GM23248 (cell line): ENCODE results near the gene SLC9A5. TPM values are rescaled to one million over a fixed set of nuclear protein-coding genes. Genes with fewer than 3 reads are reported as not detected.

Experiments used
- DNase-seq: peaks from one replicate; pipeline ENCODE4 v3.0.0-alpha.2; 2015
- H2AFZ ChIP-seq: fragments of 200-600 bp; sonication (generic); 2 replicates; pipeline ENCODE4 v1.6.1; 2016; ENCODE audit warnings: antibody characterized with exemption
- H3F3A ChIP-seq: fragments of 200-600 bp; sonication (generic); 2 replicates; pipeline ENCODE4 v1.6.1; 2016; ENCODE audit warnings: mild to moderate bottlenecking, antibody characterized with exemption, mixed run types; ENCODE audit not compliant: insufficient read depth
- H3K27ac ChIP-seq: fragments of 200-600 bp; sonication (generic); 2 replicates; pipeline ENCODE4 v1.5.1; 2016; ENCODE audit warnings: mild to moderate bottlenecking
- H3K27me3 ChIP-seq: fragments of 200-600 bp; sonication (generic); replicated peaks from 2 replicates; pipeline ENCODE4 v1.6.1; 2016; ENCODE audit warnings: mild to moderate bottlenecking; ENCODE audit not compliant: insufficient read depth
- H3K36me3 ChIP-seq: fragments of 200-600 bp; sonication (generic); 2 replicates; pipeline ENCODE4 v1.6.1; 2016; ENCODE audit warnings: low read depth, mild to moderate bottlenecking
- H3K4me1 ChIP-seq: fragments of 200-600 bp; sonication (generic); 2 replicates; pipeline ENCODE4 v1.6.1; 2016; ENCODE audit warnings: mild to moderate bottlenecking; ENCODE audit not compliant: insufficient read depth
- H3K4me2 ChIP-seq: fragments of 200-600 bp; sonication (generic); one replicate; pipeline ENCODE4 v1.6.1; 2016; ENCODE audit warnings: mild to moderate bottlenecking; ENCODE audit not compliant: unreplicated experiment
- H3K4me3 ChIP-seq: fragments of 200-600 bp; sonication (generic); 2 replicates; pipeline ENCODE4 v1.5.1; 2016; ENCODE audit warnings: mild to moderate bottlenecking
- H3K79me2 ChIP-seq: fragments of 200-600 bp; sonication (generic); 2 replicates; pipeline ENCODE4 v1.6.1; 2016; ENCODE audit warnings: mild to moderate bottlenecking; ENCODE audit not compliant: insufficient read depth
- H3K9ac ChIP-seq: fragments of 200-600 bp; sonication (generic); 2 replicates; pipeline ENCODE4 v1.6.1; 2016; ENCODE audit warnings: mild to moderate bottlenecking
- H3K9me2 ChIP-seq: fragments of 200-600 bp; sonication (generic); 2 replicates; pipeline ENCODE4 v1.6.1; 2016; ENCODE audit warnings: mixed run types, mild to moderate bottlenecking, moderate library complexity; ENCODE audit not compliant: insufficient read depth
- H3K9me3 ChIP-seq: fragments of 200-600 bp; sonication (generic); one replicate; pipeline ENCODE4 v1.6.1; 2017; ENCODE audit warnings: low read depth
- H4K20me1 ChIP-seq: fragments of 200-600 bp; sonication (generic); 2 replicates; pipeline ENCODE4 v1.6.0; 2016; ENCODE audit not compliant: insufficient read depth
- EZH2 ChIP-seq: fragments of 200-600 bp; sonication (generic); IDR thresholded peaks from 2 replicates; pipeline ENCODE4 v1.6.1; 2018; ENCODE audit warnings: antibody characterized with exemption, mild to moderate bottlenecking; ENCODE audit not compliant: insufficient read depth, poor library complexity, severe bottlenecking
- EZH2phosphoT487 ChIP-seq: fragments of 200-600 bp; sonication (generic); IDR thresholded peaks from 2 replicates; pipeline ENCODE4 v1.6.1; 2018; ENCODE audit warnings: antibody characterized with exemption, moderate library complexity, mild to moderate bottlenecking, low read depth; ENCODE audit not compliant: insufficient read depth
- WGBS, 2 experiments: methylation state at CpG; one replicate each; pipeline ENCODE4 v1.1.6; 2015 to 2017; ENCODE audit warnings: low lambda C conversion rate in 2 of 2, low coverage in 1 of 2; ENCODE audit errors: missing lambda C conversion rate in 2 of 2; 5-methylcytosine and 5-hydroxymethylcytosine counted together
- in situ Hi-C: fragments of 300-500 bp; cut with MboI; formaldehyde crosslinking; loops from 2 replicates; pipeline ENCODE4 v1.15.0; 2020
- polyA plus RNA-seq: library from polyadenylated mRNA; unstranded; fragments of >200 nt; fragmentation: Nextera tagmentation; extraction: Ambion mirVana; gene quantifications from 2 replicates; pipeline ENCODE4 v1.2.1, GENCODE V29; 2016
- total RNA-seq: library from RNA; depleted of rRNA; stranded (reverse); fragments of >200 nt; shearing (Covaris generic); gene quantifications from 2 replicates; pipeline ENCODE4 v1.2.3, GENCODE V29; 2014

Gene SLC9A5
- total and polyA plus RNA-seq, 2 experiments from 2014 or later, result 2.2 to 2.5 TPM

GRCh38 chr16:67206129-67206837 is 42.5 kb upstream of the SLC9A5 start:
- no peak overlapping the region for H3K27ac ChIP-seq

DNA sequence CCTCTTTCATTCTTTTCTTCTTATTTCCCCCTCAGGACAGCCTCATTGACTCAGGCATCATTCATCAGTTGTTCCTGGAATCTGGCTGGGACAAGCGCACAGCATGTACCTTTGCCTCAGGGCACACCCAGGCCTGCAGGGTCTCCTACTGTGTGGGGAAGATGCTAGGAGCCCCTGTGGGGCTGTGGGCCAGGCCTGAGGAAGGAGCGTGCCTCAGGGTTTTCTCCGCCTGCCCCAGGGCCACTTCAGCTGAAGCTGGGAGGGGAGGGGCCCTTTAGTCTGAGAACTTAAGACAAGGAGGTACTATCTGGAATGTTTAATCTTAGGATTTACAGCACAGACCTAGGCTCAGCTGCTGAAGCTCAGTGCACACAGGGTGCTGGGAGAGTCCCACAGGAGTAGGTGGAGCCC is 41.9 kb upstream of the SLC9A5 start:
- Histone ChIP-seq H4K20me1 (no peaks in the 10 kb centered on the region), H3K36me3 (no peaks in the 10 kb centered on the region), H3K4me2 (no peak overlapping the region), H2AFZ (no peak overlapping the region), H3K9me2 (no peaks in the 10 kb centered on the region), H3K4me3 (no peak overlapping the region), H3F3A (no peaks in the 10 kb centered on the region), H3K79me2 (no peaks in the 10 kb centered on the region), H3K27ac (no peak overlapping the region), H3K9me3 (no peaks in the 10 kb centered on the region), H3K27me3 (no peaks in the 10 kb centered on the region), H3K4me1 (peaks cover 12% of the 10 kb centered on the region), H3K9ac (no peak overlapping the region)
- no peak for TF ChIP-seq EZH2phosphoT487
- no peak for TF ChIP-seq EZH2
- in situ Hi-C loops, result no loop called here
- DNase-seq, result no peak
- WGBS, 2 experiments, result 91 to 95% methylated on average over 3 of the region's 3 CpGs

More at GRCh38 chr16:67206129-67206837, 42.5 kb upstream of the SLC9A5 start:
- Histone ChIP-seq H3K9me2 (no peaks in the 10 kb centered on the region), H3K27me3 (no peaks in the 10 kb centered on the region), H3K79me2 (no peaks in the 10 kb centered on the region), H3K36me3 (no peaks in the 10 kb centered on the region), H4K20me1 (no peaks in the 10 kb centered on the region), H3K4me3 (no peak overlapping the region), H2AFZ (no peak overlapping the region), H3K9ac (no peak overlapping the region), H3K9me3 (no peaks in the 10 kb centered on the region), H3F3A (no peaks in the 10 kb centered on the region), H3K4me1 (peaks cover 12% of the 10 kb centered on the region), H3K4me2 (no peak overlapping the region)
- 93 to 95% methylated on average over 7 to 8 of the region's 8 CpGs for WGBS, 2 experiments
- in situ Hi-C loops, result no loop called here
- no peak for TF ChIP-seq EZH2
- TF ChIP-seq EZH2phosphoT487, result no peak
- no peak for DNase-seq

DNA sequence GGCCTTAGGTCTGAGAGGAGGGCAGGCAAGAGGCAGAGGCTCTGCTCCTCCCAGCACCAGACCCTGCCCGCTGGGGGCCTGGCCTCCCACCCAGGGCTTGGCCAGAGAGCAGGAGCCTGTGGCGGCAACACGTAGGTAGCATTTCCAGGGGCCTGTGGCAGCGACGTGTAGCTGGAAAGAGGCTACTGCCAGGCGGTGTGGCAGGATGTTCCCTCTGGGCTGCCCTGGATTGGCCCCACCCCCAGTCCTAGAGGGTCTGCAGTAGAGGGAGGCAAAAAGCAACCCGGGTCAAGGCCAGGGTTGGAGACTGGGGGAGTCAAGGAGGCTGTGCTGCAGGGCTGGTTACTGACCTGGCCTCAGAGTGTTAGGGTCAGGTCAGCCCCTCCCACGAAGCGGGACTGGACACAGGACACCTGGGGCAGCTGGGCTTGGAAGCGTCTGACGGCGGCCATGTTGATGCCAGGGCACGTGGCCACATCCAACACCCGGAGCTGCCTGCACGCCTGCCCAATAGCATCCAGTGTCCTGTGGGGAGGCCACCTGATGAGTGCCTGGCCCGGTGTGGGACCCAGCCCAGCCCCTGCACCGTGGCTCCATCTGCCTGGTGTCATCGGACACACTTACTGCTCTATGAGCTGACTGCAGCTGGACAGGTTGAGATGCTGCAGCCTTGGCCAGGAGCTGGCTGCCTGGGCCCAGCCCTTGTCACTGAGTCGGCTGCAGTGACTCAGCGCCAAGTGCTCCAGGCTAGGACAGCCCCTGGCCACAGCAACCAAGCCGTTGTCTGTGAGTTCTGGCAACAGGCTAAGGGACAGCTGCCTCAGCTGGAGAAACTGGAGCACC is 41.3 kb upstream of the SLC9A5 start:
- H3K79me2 ChIP-seq, result no peaks in the 10 kb centered on the region

DNA sequence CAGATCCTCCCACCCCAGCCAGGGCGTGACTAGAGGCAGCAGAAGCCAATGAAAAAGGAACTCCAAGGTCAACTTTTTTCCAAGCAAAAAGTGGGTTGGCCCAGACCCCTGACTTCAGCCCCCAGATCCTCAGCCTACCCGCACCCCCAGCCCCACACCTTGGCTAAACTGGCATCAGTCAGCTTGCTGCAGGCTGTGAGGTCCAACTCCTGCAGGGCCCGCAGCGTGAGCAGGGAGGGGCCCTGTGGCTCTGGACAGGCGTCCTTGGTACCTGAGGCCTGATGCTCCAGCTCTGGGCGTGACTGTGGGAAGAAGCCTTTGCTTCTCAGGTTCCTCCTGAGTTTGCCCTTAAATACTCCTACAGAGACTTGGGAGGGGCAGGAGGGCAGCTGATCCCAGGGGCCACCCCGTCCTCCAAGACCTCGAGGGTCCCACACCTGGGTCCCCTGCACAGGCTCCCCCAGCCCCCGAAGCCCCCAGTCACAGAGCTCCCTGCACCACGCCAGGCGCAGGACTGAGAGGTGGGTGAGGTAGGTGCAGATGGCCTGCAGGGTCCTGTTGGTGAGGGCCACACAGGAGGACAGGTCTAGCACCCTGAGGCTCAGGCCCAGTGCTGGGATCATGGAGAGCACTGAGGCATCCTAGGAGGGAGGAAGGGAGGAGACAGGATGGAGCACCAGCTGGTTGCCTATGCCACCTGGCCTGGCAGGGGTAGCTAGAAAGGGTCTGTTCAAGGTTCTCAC is 40.5 kb upstream of the SLC9A5 start:
- Histone ChIP-seq H3K4me1 (peaks cover 12% of the 10 kb centered on the region), H3K36me3 (no peaks in the 10 kb centered on the region), H3K27me3 (no peaks in the 10 kb centered on the region), H2AFZ (no peak overlapping the region), H3K27ac (no peak overlapping the region), H3K9ac (no peak overlapping the region), H3K4me2 (no peak overlapping the region), H3F3A (no peaks in the 10 kb centered on the region), H3K9me3 (no peaks in the 10 kb centered on the region), H4K20me1 (no peaks in the 10 kb centered on the region), H3K4me3 (no peak overlapping the region), H3K9me2 (no peaks in the 10 kb centered on the region), H3K79me2 (no peaks in the 10 kb centered on the region)
- in situ Hi-C loops, result no loop called here
- DNase-seq, result no peak
- TF ChIP-seq EZH2, result no peak
- TF ChIP-seq EZH2phosphoT487, result no peak
- 95 to 98% methylated on average over 8 to 11 of the region's 11 CpGs for WGBS, 2 experiments

More for the DNA sequence above, 41.3 kb upstream of the SLC9A5 start:
- no peak overlapping the region for H3K4me3 ChIP-seq
- H3K27me3 ChIP-seq, result no peaks in the 10 kb centered on the region
- WGBS, 2 experiments, result 75 to 76% methylated on average over 21 of the region's 21 CpGs
- peaks cover 12% of the 10 kb centered on the region for H3K4me1 ChIP-seq
- H3K9ac ChIP-seq, result no peak overlapping the region
- H3K36me3 ChIP-seq, result no peaks in the 10 kb centered on the region
- H3K4me2 ChIP-seq, result no peak overlapping the region
- no peaks in the 10 kb centered on the region for H3K9me2 ChIP-seq
- H3K9me3 ChIP-seq, result no peaks in the 10 kb centered on the region
- DNase-seq, result peak; percentile 83
- H3F3A ChIP-seq, result no peaks in the 10 kb centered on the region
- no peak overlapping the region for H2AFZ ChIP-seq
- in situ Hi-C loops, result no loop called here
- H3K27ac ChIP-seq, result no peak overlapping the region
- TF ChIP-seq EZH2 (no peak), EZH2phosphoT487 (no peak)
- H4K20me1 ChIP-seq, result no peaks in the 10 kb centered on the region
